Heart right ventricle (tissue), 16 donors: ENCODE results near the gene NUP210. TPM values are rescaled to one million over a fixed set of nuclear protein-coding genes. Genes with fewer than 3 reads are reported as not detected.

Experiments
- ATAC-seq, 8 donors: fragments of 200-7000 bp; cut with Tn5 transposase; one replicate each; pipeline ENCODE4 v1.9.1; 2020; ENCODE audit warnings: mild to moderate bottlenecking in 8 of 8, moderate library complexity in 8 of 8, moderate number of reproducible peaks in 1 of 8
- DNase-seq, 2 donors: peaks; one replicate each; pipeline ENCODE4 v3.0.0-alpha.2; 2020
- H3K27ac ChIP-seq, 10 donors: fragments of 200-600 bp; sonication (generic) in 2 of 10; one replicate each; pipeline versions ENCODE4 v1.5.0 to v1.8.0; 2020 to 2022; ENCODE audit warnings: mild to moderate bottlenecking in 3 of 10
- H3K27me3 ChIP-seq, 7 donors: fragments of 200-600 bp; one replicate each; pipeline ENCODE4 v1.8.0; 2021 to 2022; ENCODE audit warnings: mild to moderate bottlenecking in 2 of 7
- H3K36me3 ChIP-seq, 9 donors: fragments of 200-600 bp; sonication (generic) in 1 of 9; one replicate each; pipeline versions ENCODE4 v1.5.0 to v1.8.0; 2020 to 2022; ENCODE audit warnings: mild to moderate bottlenecking in 2 of 9
- H3K4me1 ChIP-seq, 9 donors: fragments of 200-600 bp; sonication (generic) in 1 of 9; one replicate each; pipeline versions ENCODE4 v1.5.0 to v1.8.0; 2020 to 2022; ENCODE audit warnings: mild to moderate bottlenecking in 4 of 9
- H3K4me3 ChIP-seq, 10 donors: fragments of 200-600 bp; sonication (generic) in 2 of 10; one replicate each; pipeline versions ENCODE4 v1.5.0 to v1.8.0; 2020 to 2022; ENCODE audit warnings: mild to moderate bottlenecking in 7 of 10, moderate library complexity in 2 of 10
- H3K9me3 ChIP-seq, 11 donors: fragments of 200-600 bp in 10 of 11; sonication (generic) in 2 of 11; one replicate each; pipeline versions ENCODE4 v1.5.0 to v1.8.0; 2013 to 2022; ENCODE audit warnings: mild to moderate bottlenecking in 2 of 11, control low read depth in 1 of 11, moderate library complexity in 1 of 11
- WGBS, 2 donors: extraction: QIAGEN DNeasy Blood & Tissue Kit; methylation state at CpG; one replicate each; pipeline ENCODE4 v1.1.7; 2013; ENCODE audit warnings: inconsistent platforms in 1 of 2; 5-methylcytosine and 5-hydroxymethylcytosine counted together
- intact Hi-C, 10 donors: fragments of 100-400 bp; cut with DNase I; formaldehyde crosslinking; loops; one replicate each; pipeline versions ENCODE4 v1.11.1 to v1.14.2; 2022
- long read RNA-seq, 3 donors: library from polyadenylated mRNA; unstranded; transcript quantifications; one replicate each; pipeline ENCODE4 v2.0.0, GENCODE V29; 2020 to 2021
- polyA plus RNA-seq, 2 donors: library from polyadenylated mRNA; stranded (reverse); fragments of 200-250 nt; gene quantifications; one replicate each; pipeline ENCODE4 v1.2.3, GENCODE V29; 2013
- total RNA-seq, 10 donors: library from RNA; stranded (reverse); fragmentation: NEBNext Ultra II Directional in 3 of 10; extraction: Animal tissue kit (Norgen Biotek cat#: 25700) in 3 of 10; gene quantifications; one replicate each; pipeline versions ENCODE4 v1.2.1 to v1.2.4, GENCODE V29; 2021 to 2023
- TF ChIP-seq, protein P1 (sequence below), 9 donors: fragments of 200-600 bp; sonication (generic) in 2 of 9; IDR thresholded peaks; one replicate each; pipeline versions ENCODE4 v1.5.0 to v1.8.0; 2021 to 2022; ENCODE audit warnings: antibody characterized with exemption in 9 of 9, mild to moderate bottlenecking in 5 of 9, moderate library complexity in 1 of 9
- donor health status: Arrhythmogenic right ventricular cardiomyopathy.
- donor health status: ischemic (EF 13 %, LVEDD 7.1; RV severe dilation, severe dysfunction).
- donor health status: healthy with polysubstance abuse.
- donor health status: DM: no; HTN: yes; CAD: no.
- donor health status: DM: no; HTN: no; CAD: no.
- donor health status: ischemic (EF 25% LVEDD 6.9; RV normal size, moderate dysfunction).
- donor health status: ischemic (EF 25% LVEDD 5.7; RV mildly dilated, moderate dysfunction).
- donor health status: healthy.
- donor health status: DM: yes; HTN: yes; CAD: no.
- donor health status: Ischemic cardiomyopathy.
- donor health status: ischemic (EF 35%, LVEDD 5.7; RV mildly dilated, moderate dysfunction).
- donor health status: nonischemic (EF 11% LVEDD 7.7; RV severe dilation, severe dysfunction).
- donor health status: DM: yes; HTN: yes; CAD: no.
- donor health status: PGD.
- donor health status: ischemic (EF 29% LVEDD 5.4; RV normal size, mild dysfunction).
- donor health status: nonischemic (EF 23%, LVEDD 6.1; RV moderate dilation, normal function).

Gene NUP210
- total RNA-seq (1 to 10 TPM; 1.6 to 7.2 (median 2.5) TPM), polyA plus RNA-seq (1 to 10 TPM in 1 of 2 donors, under 1 TPM in 1; 0.84 to 3.4 TPM)
- long read RNA-seq, donor 1, partial matches to known transcripts = 5 of 7 reads
- long read RNA-seq, donor 1, other reads (novel, unspliced or antisense) = 1 of 7 reads
- long read RNA-seq, donor 2, partial matches to known transcripts = 1 of 5 reads
- long read RNA-seq, donor 2, other reads (novel, unspliced or antisense) = 3 of 5 reads
- long read RNA-seq, donor 3, partial matches to known transcripts = 2 of 2 reads
- long read RNA-seq, donor 3, other reads (novel, unspliced or antisense) = 0 of 2 reads

DNA sequence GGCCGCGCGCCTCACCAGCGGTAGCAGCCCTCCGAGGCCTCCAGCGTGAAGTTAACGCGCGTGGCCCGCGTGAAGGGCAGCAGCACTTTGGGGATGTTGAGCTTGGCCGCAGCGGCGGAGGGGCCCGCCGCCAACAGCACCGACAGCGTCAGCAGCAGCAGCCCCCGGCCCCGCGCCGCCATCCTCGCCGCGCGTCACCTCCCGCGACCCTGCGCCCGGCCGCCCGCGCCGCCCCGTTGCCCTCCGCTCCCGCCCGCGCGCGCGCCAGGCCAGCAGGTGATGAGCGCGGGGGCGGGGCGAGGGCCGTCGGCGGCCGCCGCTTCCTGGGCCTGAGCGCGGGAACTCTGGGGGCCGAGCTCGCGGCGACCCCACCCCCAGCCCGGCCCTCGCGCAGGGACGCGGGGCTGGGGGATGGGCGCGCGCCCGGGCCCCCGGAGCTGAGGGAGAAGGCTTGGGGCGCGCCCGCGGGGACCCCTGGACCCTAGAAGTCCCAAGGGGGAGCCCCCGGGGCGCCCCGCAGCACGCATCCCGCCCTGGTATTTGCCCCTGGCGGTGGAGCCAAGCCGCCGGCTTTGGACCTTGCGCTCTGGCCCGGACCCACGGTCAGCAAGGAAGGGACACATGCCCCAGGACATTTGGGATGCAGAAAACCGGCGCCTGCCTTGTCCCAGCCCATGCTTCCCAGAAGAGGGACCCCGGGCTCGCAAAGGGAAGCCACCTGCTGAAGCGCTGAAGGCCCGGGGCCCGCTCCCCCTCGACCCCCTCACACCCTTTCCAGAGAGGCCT, at the start of gene NUP210:
TSS of gene NUP210 (minus strand) at position 278 of the 786 bp plus-strand sequence. CDS start at position 182, 96 bp downstream.
- peak in 1 of 8 donors; percentile 60 for ATAC-seq
- Histone ChIP-seq H3K36me3 (no peaks in the 10 kb centered on the region), H3K4me3 (peak within 1 kb of the TSS in 9 of 10 donors; percentile 34 to 70 (median 54)), H3K27me3 (peaks cover 0 to 31% (median 17%) of the 10 kb centered on the region in 7 donors), H3K4me1 (peaks cover 0 to 51% (median 7%) of the 10 kb centered on the region in 9 donors), H3K9me3 (no peaks in the 10 kb centered on the region), H3K27ac (peak within 1 kb of the TSS in 2 of 10 donors; percentile 9 to 88)
- TF ChIP-seq, protein P1, sequence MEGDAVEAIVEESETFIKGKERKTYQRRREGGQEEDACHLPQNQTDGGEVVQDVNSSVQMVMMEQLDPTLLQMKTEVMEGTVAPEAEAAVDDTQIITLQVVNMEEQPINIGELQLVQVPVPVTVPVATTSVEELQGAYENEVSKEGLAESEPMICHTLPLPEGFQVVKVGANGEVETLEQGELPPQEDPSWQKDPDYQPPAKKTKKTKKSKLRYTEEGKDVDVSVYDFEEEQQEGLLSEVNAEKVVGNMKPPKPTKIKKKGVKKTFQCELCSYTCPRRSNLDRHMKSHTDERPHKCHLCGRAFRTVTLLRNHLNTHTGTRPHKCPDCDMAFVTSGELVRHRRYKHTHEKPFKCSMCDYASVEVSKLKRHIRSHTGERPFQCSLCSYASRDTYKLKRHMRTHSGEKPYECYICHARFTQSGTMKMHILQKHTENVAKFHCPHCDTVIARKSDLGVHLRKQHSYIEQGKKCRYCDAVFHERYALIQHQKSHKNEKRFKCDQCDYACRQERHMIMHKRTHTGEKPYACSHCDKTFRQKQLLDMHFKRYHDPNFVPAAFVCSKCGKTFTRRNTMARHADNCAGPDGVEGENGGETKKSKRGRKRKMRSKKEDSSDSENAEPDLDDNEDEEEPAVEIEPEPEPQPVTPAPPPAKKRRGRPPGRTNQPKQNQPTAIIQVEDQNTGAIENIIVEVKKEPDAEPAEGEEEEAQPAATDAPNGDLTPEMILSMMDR (IDR thresholded peaks at IDR 0.05) = no peak
- intact Hi-C loops = no loop called here
- 2% methylated on average over 62 to 90 of the region's 90 CpGs for WGBS, 2 donors
- peak in 1 of 2 donors; percentile 30 for DNase-seq

DNA sequence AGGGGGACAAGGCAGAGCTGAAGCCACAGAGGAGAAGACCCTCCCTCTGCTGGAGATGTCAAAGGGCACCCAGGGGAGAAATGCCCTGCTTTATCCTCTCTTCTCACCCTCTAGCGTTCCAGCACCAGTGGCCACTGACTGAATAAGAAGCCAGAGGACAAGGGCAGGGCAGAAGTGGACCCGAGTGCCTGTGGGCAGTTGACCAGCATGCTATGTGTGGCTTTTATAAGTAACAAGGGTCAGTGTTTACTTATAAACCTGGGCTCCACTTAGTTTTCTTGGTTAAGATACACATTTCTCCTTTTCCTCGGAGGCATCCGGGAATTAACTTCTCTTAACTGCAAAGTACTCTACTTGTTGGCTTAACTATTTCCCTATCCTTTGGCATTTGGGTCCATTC, 46.7 kb upstream of the NUP210 start:
- intact Hi-C loops = loop anchor here in 1 of 10 donors (1.0 kb wide), 1 partner anchor 13 kb away; no protein-coding TSS in a partner anchor
- TF ChIP-seq, protein P1 (IDR thresholded peaks at IDR 0.05) = no peak
- Histone ChIP-seq H3K27ac (no peak overlapping the region), H3K36me3 (no peaks in the 10 kb centered on the region), H3K9me3 (no peaks in the 10 kb centered on the region), H3K27me3 (peaks cover 0 to 14% (median 0%) of the 10 kb centered on the region in 7 donors), H3K4me3 (no peak overlapping the region), H3K4me1 (peaks cover 0 to 13% (median 0%) of the 10 kb centered on the region in 9 donors)
- no peak for DNase-seq
- ATAC-seq = no peak
- 73 to 90% methylated on average over 4 of the region's 4 CpGs for WGBS, 2 donors

DNA sequence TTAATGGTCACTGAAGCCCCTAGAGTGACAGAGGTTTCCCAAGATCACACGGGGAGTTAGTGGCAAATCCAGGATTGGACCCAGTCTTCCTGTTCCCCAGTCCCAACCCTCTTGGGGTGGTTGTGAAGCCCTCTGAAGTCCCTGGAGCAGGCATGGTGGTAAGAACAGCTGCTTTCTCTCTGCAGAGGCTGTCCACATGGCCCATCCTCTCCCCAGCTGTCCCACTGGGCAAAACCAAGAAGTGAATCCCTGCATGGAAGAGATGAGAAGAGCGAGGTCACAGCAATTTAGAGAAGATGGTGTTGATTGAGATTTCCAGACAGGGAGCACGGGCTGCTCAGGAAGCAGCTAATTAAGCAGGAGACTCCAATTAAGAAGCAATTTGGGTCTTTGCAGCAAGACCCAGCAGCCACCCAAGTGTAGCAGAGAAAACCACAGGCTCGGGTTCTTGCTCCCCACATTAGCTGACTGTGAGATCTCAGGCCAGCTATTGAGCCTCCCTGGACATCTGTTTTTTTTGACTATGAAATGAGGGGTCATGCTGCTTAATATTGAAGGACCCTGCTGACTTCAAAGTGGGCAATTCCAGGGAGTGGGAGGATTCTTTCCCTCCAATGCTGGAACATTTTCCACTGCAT, 45.2 kb upstream of the NUP210 start:
- peaks cover 0 to 17% (median 0%) of the 10 kb centered on the region in 9 donors for H3K4me1 ChIP-seq
- no peak overlapping the region for H3K27ac ChIP-seq
- no peaks in the 10 kb centered on the region for H3K9me3 ChIP-seq
- TF ChIP-seq, protein P1 (IDR thresholded peaks at IDR 0.05) = no peak
- H3K4me3 ChIP-seq = no peak overlapping the region
- ATAC-seq (no peak), DNase-seq (no peak)
- no peaks in the 10 kb centered on the region for H3K36me3 ChIP-seq
- WGBS, 2 donors = 65% methylated on average over 4 of the region's 4 CpGs
- peaks cover 0 to 14% (median 0%) of the 10 kb centered on the region in 7 donors for H3K27me3 ChIP-seq
- intact Hi-C loops = no loop called here
